GM10266 (cell line): ENCODE measurements around the gene PLAC9.

Experiments
- DNase-seq: peaks from one replicate; pipeline ENCODE4 v3.0.0; 2012; ENCODE audit errors: extremely low spot score
- CTCF ChIP-seq: IDR thresholded peaks from 2 replicates; pipeline ENCODE4 v1.5.1; 2012; ENCODE audit warnings: mild to moderate bottlenecking, low read depth; ENCODE audit not compliant: control insufficient read depth, insufficient read depth; ENCODE audit errors: missing control alignments

The PLAC9 gene

GRCh38 chr10:80152820-80153219 lies 20.3 kb downstream of the PLAC9 start:
- TF ChIP-seq CTCF: no peak
- no peak for DNase-seq

GRCh38 chr10:80153460-80153859 lies 20.9 kb downstream of the PLAC9 start:
- no peak for DNase-seq
- no peak for TF ChIP-seq CTCF

GRCh38 chr10:80154626-80154977 lies 22.1 kb downstream of the PLAC9 start:
- DNase-seq: no peak
- no peak for TF ChIP-seq CTCF

- no peak for DNase-seq
- no peak for TF ChIP-seq CTCF
Observed at GRCh38 chr10:80154978-80155695, 22.6 kb downstream of the PLAC9 start.

- DNase-seq: no peak
- TF ChIP-seq CTCF: no peak
Observed at GRCh38 chr10:80155696-80156215, 23.2 kb downstream of the PLAC9 start.

GRCh38 chr10:80156216-80156615 lies 23.7 kb downstream of the PLAC9 start:
- DNase-seq: no peak

More at GRCh38 chr10:80156216-80156615, 23.7 kb downstream of the PLAC9 start:
- TF ChIP-seq CTCF: no peak
